ENCODE measurements around the gene CLEC7A.

The CLEC7A gene

GRCh38 chr12:10068644-10069043 lies 61.4 kb downstream of the CLEC7A start:
- Histone ChIP-seq H3K27ac (no peak overlapping the region), H3K27me3 (replicated peaks) (no peaks in the 10 kb centered on the region), H3K36me3 (replicated peaks) (no peaks in the 10 kb centered on the region), H3K4me3 (ENCODE audit: low read depth, low read length) (no peak overlapping the region)
- TF ChIP-seq CTCF (IDR thresholded peaks at IDR 0.05; ENCODE audit: low read depth, low read length, missing control alignments): no peak
- DNase-seq: no peak
- in situ Hi-C loops (cut with HindIII; ENCODE audit: low pct_ligation_motif_present, low sequenced_read_pairs): no loop called here

GRCh38 chr12:10067942-10068341 lies 62.1 kb downstream of the CLEC7A start:
- Histone ChIP-seq H3K27me3 (replicated peaks) (no peaks in the 10 kb centered on the region), H3K4me3 (ENCODE audit: low read depth, low read length) (no peak overlapping the region), H3K27ac (no peak overlapping the region), H3K36me3 (replicated peaks) (no peaks in the 10 kb centered on the region)
- in situ Hi-C loops (cut with HindIII; ENCODE audit: low pct_ligation_motif_present, low sequenced_read_pairs): no loop called here
- TF ChIP-seq CTCF (IDR thresholded peaks at IDR 0.05; ENCODE audit: low read depth, low read length, missing control alignments): no peak
- DNase-seq: no peak

GRCh38 chr12:10067264-10067663 lies 62.7 kb downstream of the CLEC7A start:
- in situ Hi-C loops (cut with HindIII; ENCODE audit: low pct_ligation_motif_present, low sequenced_read_pairs): no loop called here
- Histone ChIP-seq H3K36me3 (replicated peaks) (no peaks in the 10 kb centered on the region), H3K27me3 (replicated peaks) (no peaks in the 10 kb centered on the region), H3K27ac (no peak overlapping the region), H3K4me3 (ENCODE audit: low read depth, low read length) (no peak overlapping the region)
- no peak for TF ChIP-seq CTCF (IDR thresholded peaks at IDR 0.05; ENCODE audit: low read depth, low read length, missing control alignments)
- no peak for DNase-seq

Data from brain microvascular endothelial cell (primary cell).